Endothelial cell of umbilical vein (primary cell): ENCODE results near the gene MTFMT. TPM values are rescaled to one million over a fixed set of nuclear protein-coding genes. Genes with fewer than 3 reads are reported as not detected.

Source experiments
- BruUV-seq: library from RNA; stranded (reverse); fragments of 400-500 nt; replicated peaks from 2 replicates; lab custom pipeline; 2021; lab: Mats Ljungman, UMichigan
- CTCF ChIA-PET: fragments of 300-600, 350-600 bp; sonication (Branson Sonifier 250); formaldehyde crosslinking; loops from one replicate; lab custom pipeline; 2021; ENCODE audit warnings: antibody characterized with exemption, inconsistent platforms; lab: Charles Lee
- POLR2A ChIA-PET: fragments of 300-600, 350-600 bp; sonication (Branson Sonifier 250); formaldehyde crosslinking; loops from one replicate; lab custom pipeline; 2021; ENCODE audit warnings: antibody characterized with exemption, inconsistent platforms; lab: Charles Lee
- DNase-seq: peaks from one replicate; pipeline ENCODE4 v3.0.0-alpha.2; 2011; ENCODE audit warnings: low read depth, low spot score
- FAIRE-seq: peaks from 2 replicates; lab custom pipeline; 2011; peaks lifted over from hg19 to GRCh38; lab: Jason Lieb, UNC
- H2AFZ ChIP-seq: 2 replicates; pipeline ENCODE4 v1.6.0; 2012; ENCODE audit warnings: low read depth, low read length, control low read depth, inconsistent platforms
- H3K27ac ChIP-seq: 2 replicates; pipeline ENCODE4 v1.5.1; 2011; ENCODE audit warnings: low read depth, mild to moderate bottlenecking, control low read depth, low read length, moderate library complexity; ENCODE audit not compliant: insufficient read depth
- H3K27me3 ChIP-seq, 2 experiments: 2 replicates each; pipeline versions ENCODE4 v1.6.0 to v1.6.1; 2011; ENCODE audit warnings: low read length in 2 of 2, mixed read lengths in 1 of 2; ENCODE audit not compliant: control insufficient read depth in 2 of 2, insufficient read depth in 2 of 2
- H3K36me3 ChIP-seq, 2 experiments: 2 replicates in 1 of 2; 3 replicates in 1 of 2; pipeline ENCODE4 v1.5.1; 2011; ENCODE audit warnings: low read length in 2 of 2, mild to moderate bottlenecking in 1 of 2, moderate library complexity in 1 of 2; ENCODE audit not compliant: control insufficient read depth in 2 of 2, insufficient read depth in 2 of 2; ENCODE audit errors: extremely low read depth in 1 of 2
- H3K4me1 ChIP-seq: 3 replicates; pipeline ENCODE4 v1.5.1; 2011; ENCODE audit warnings: mild to moderate bottlenecking, low read length; ENCODE audit not compliant: control insufficient read depth, insufficient read depth; ENCODE audit errors: extremely low read depth
- H3K4me2 ChIP-seq: 2 replicates; pipeline ENCODE4 v1.6.1; 2011; ENCODE audit warnings: low read length, control low read depth, mixed read lengths; ENCODE audit not compliant: insufficient read depth
- H3K4me3 ChIP-seq, 3 experiments: fragments of 200-600 bp in 1 of 3; sonication (generic), shearing (Covaris generic) in 1 of 3; replicated peaks in 1 of 3; 2 replicates each; pipeline ENCODE4 v1.5.1; 2011 to 2016; ENCODE audit warnings: control low read depth in 3 of 3, low read length in 3 of 3, mild to moderate bottlenecking in 2 of 3, inconsistent platforms in 1 of 3, low read depth in 1 of 3, moderate library complexity in 1 of 3; ENCODE audit not compliant: insufficient read depth in 1 of 3
- H3K79me2 ChIP-seq: 2 replicates; pipeline ENCODE4 v1.6.0; 2012; ENCODE audit warnings: low read length, inconsistent platforms; ENCODE audit not compliant: control insufficient read depth, insufficient read depth
- H3K9ac ChIP-seq: replicated peaks from 2 replicates; pipeline ENCODE3; 2011; ENCODE audit warnings: low read length, control low read depth; ENCODE audit not compliant: insufficient read depth; ENCODE audit errors: extremely low read depth
- H3K9me1 ChIP-seq: replicated peaks from 3 replicates; pipeline ENCODE4 v1.6.0; 2011; ENCODE audit warnings: mild to moderate bottlenecking, low read length; ENCODE audit not compliant: control insufficient read depth, insufficient read depth; ENCODE audit errors: extremely low read depth
- H3K9me3 ChIP-seq: replicated peaks from 2 replicates; pipeline ENCODE4 v1.5.1; 2012; ENCODE audit warnings: low read length, inconsistent platforms; ENCODE audit not compliant: control insufficient read depth, insufficient read depth
- H4K20me1 ChIP-seq: replicated peaks from 2 replicates; pipeline ENCODE3; 2011; ENCODE audit warnings: mild to moderate bottlenecking, low read length; ENCODE audit not compliant: control insufficient read depth, insufficient read depth; ENCODE audit errors: extremely low read depth
- CTCF ChIP-seq, 2 donors: IDR thresholded peaks; 1 replicate in 1 of 2; 2 replicates in 1 of 2; pipeline ENCODE4 v1.5.1; 2011; ENCODE audit warnings: low read length in 2 of 2, mild to moderate bottlenecking in 2 of 2, moderate library complexity in 2 of 2, control low read depth in 1 of 2, inconsistent platforms in 1 of 2, low read depth in 1 of 2; ENCODE audit not compliant: insufficient read depth in 1 of 2; ENCODE audit errors: extremely low read depth in 1 of 2
- EZH2 ChIP-seq: IDR thresholded peaks from 2 replicates; pipeline ENCODE4 v1.6.1; 2012; ENCODE audit warnings: borderline replicate concordance, low read depth, mild to moderate bottlenecking, moderate library complexity, low read length, inconsistent platforms; ENCODE audit not compliant: severe bottlenecking
- FOS ChIP-seq: IDR thresholded peaks from 2 replicates; pipeline ENCODE4 v1.6.1; 2011; ENCODE audit warnings: mild to moderate bottlenecking, low read length, moderate library complexity, borderline replicate concordance; ENCODE audit not compliant: insufficient read depth
- GATA2 ChIP-seq: IDR thresholded peaks from 2 replicates; pipeline ENCODE4 v1.7.0; 2011; ENCODE audit warnings: low read depth, mild to moderate bottlenecking, moderate library complexity, mixed read lengths, low read length; ENCODE audit not compliant: insufficient read length, insufficient read depth
- JUN ChIP-seq: IDR thresholded peaks from 2 replicates; pipeline ENCODE4 v1.6.1; 2011; ENCODE audit warnings: borderline replicate concordance, low read depth; ENCODE audit not compliant: insufficient read length, insufficient read depth
- MAX ChIP-seq: IDR thresholded peaks from 2 replicates; pipeline ENCODE4 v1.6.1; 2011; ENCODE audit not compliant: insufficient read depth, insufficient read length
- MYC ChIP-seq: IDR thresholded peaks from one replicate; pipeline ENCODE4 v1.6.1; 2011; ENCODE audit warnings: mild to moderate bottlenecking, low read depth, low read length
- POLR2A ChIP-seq: IDR thresholded peaks from 2 replicates; pipeline ENCODE4 v1.6.1; 2012; ENCODE audit warnings: low read depth, mild to moderate bottlenecking, control low read depth, low read length
- POLR2AphosphoS5 ChIP-seq: IDR thresholded peaks from 2 replicates; pipeline ENCODE4 v1.6.1; 2012; ENCODE audit warnings: low read depth, mild to moderate bottlenecking, control low read depth, low read length, moderate library complexity; ENCODE audit not compliant: insufficient read depth
- dilution Hi-C: fragments of 300-500 bp; cut with MboI; formaldehyde crosslinking; loops from one replicate; pipeline ENCODE4 v1.15.0; 2019; ENCODE audit warnings: low sequenced_read_pairs; ENCODE audit not compliant: extremely low pct_ligation_motif_present
- intact Hi-C: fragments of 100-400 bp; cut with micrococcal nuclease; formaldehyde crosslinking; loops from one replicate; pipeline ENCODE4 v1.10.0; 2022
- polyA plus RNA-seq, 4 experiments: library from polyadenylated mRNA; depleted of rRNA in 3 of 4; stranded (reverse) in 3 of 4; unstranded in 1 of 4; fragments of >200 nt; gene quantifications; 2 replicates each; pipeline versions ENCODE4 v1.2.1 to v1.2.3, GENCODE V29; 2011 to 2012; ENCODE audit warnings: missing spikeins in 1 of 4
- total RNA-seq: library from RNA; stranded (reverse); gene quantifications from 2 replicates; pipeline ENCODE4 v1.2.3, GENCODE V29; 2021

The MTFMT gene
- total and polyA plus RNA-seq, 2 donors (not counting 3 experiments of a cell fraction or from before 2014, with no cell fraction given) = 7.5 to 20.4 TPM

- Histone ChIP-seq H3K4me1 (peaks cover 8% of the 10 kb centered on the region), H3K79me2 (peaks cover 12% of the 10 kb centered on the region), H2AFZ (no peak overlapping the region), H3K36me3 (peaks cover 0 to 11% of the 10 kb centered on the region in 2 experiments), H3K27me3 (no peaks in the 10 kb centered on the region), H3K9me3 (no peaks in the 10 kb centered on the region), H3K4me3 (no peak overlapping the region), H3K4me2 (no peak overlapping the region), H3K27ac (no peak overlapping the region), H3K9me1 (no peaks in the 10 kb centered on the region), H3K9ac (no peak overlapping the region), H4K20me1 (no peaks in the 10 kb centered on the region)
- TF ChIP-seq POLR2A (no peak), MYC (no peak), CTCF (IDR thresholded peaks at IDR 0.05; ENCODE audit: extremely low read depth in 1 of 2, insufficient read depth in 1 of 2, low read depth in 1 of 2, low read length in 2 of 2) (no peak), POLR2AphosphoS5 (no peak), JUN (no peak), MAX (no peak), GATA2 (no peak), FOS (no peak), EZH2 (no peak)
- BruUV-seq = no TSS peak
- intact Hi-C loops (no loop called here), dilution Hi-C loops (no loop called here)
- FAIRE-seq = no peak
- DNase-seq = no peak
- ChIA-PET POLR2A (interaction anchor here (0.6 kb wide), 1 partner anchor 15 kb away, joined by 13 read pairs; no protein-coding TSS in a partner anchor), CTCF (no interaction called here)
Measured at GRCh38 chr15:65026756-65027155, 2.7 kb downstream of the MTFMT start.
